ENCODE measurements around the gene NKX1-2. TPM values are rescaled to one million over a fixed set of nuclear protein-coding genes. Genes with fewer than 3 reads are reported as not detected.

NKX1-2 gene
- total and polyA plus RNA-seq, 2 of the 8 experiments (the other 6 are each of a cell fraction or from before 2014, with no cell fraction given), result 12.7 to 34.9 TPM

- TF ChIP-seq RAD21 (IDR thresholded peaks at IDR 0.05 in 1 of 2, conservative IDR thresholded peaks at IDR 0.05 in 1 of 2; ENCODE audit: low read depth in 2 of 2, low read length in 2 of 2) (no peak), SUZ12 (IDR thresholded peaks at IDR 0.05; ENCODE audit: low read length) (no peak), RNF2 (IDR thresholded peaks at IDR 0.05; ENCODE audit: borderline replicate concordance, low read depth, low read length, missing control alignments, poor library complexity, severe bottlenecking) (no peak)
These were observed 24.8 kb upstream of the NKX1-2 start (continued) for GRCh38 chr10:124474514-124475070.

Data from H1 (cell line).